WERI-Rb-1 (cell line): ENCODE results near the gene GATAD2A.

ENCODE experiments used
- DNase-seq: peaks from one replicate; pipeline ENCODE4 v3.0.0-alpha.2; 2020
- H3K27ac ChIP-seq: fragments of 250-450 bp; sonication (Bioruptor Pico); 2 replicates; pipeline ENCODE4 v1.5.1; 2020; ENCODE audit warnings: mild to moderate bottlenecking, moderate library complexity
- H3K27me3 ChIP-seq: fragments of 250-450 bp; sonication (Bioruptor Pico); 2 replicates; pipeline ENCODE4 v1.5.1; 2021; ENCODE audit warnings: mild to moderate bottlenecking, low read depth, moderate library complexity; ENCODE audit not compliant: insufficient read depth, severe bottlenecking
- H3K36me3 ChIP-seq: fragments of 250-450 bp; sonication (Bioruptor Pico); 2 replicates; pipeline ENCODE4 v1.5.1; 2020; ENCODE audit warnings: mild to moderate bottlenecking, moderate library complexity
- H3K4me3 ChIP-seq: 2 replicates; pipeline ENCODE4 v1.5.1; 2011; ENCODE audit warnings: low read depth, mild to moderate bottlenecking, control low read depth, low read length
- H3K9me3 ChIP-seq: fragments of 250-450 bp; sonication (Bioruptor Pico); 2 replicates; pipeline ENCODE4 v1.5.1; 2021; ENCODE audit warnings: mild to moderate bottlenecking, moderate library complexity; ENCODE audit not compliant: severe bottlenecking
- CTCF ChIP-seq: IDR thresholded peaks from 2 replicates; pipeline ENCODE4 v1.5.1; 2011; ENCODE audit warnings: low read depth, mild to moderate bottlenecking, control low read depth, inconsistent platforms, low read length

Gene GATAD2A

GRCh38 chr19:19490214-19490968, 84.9 kb downstream of the GATAD2A start:
- peaks cover 28% of the 10 kb centered on the region for H3K36me3 ChIP-seq
- H3K27ac ChIP-seq: no peak overlapping the region
- no peaks in the 10 kb centered on the region for H3K27me3 ChIP-seq
- TF ChIP-seq CTCF: peak; percentile 83
- peak; percentile 73 for DNase-seq
- H3K9me3 ChIP-seq: no peaks in the 10 kb centered on the region
- no peak overlapping the region for H3K4me3 ChIP-seq

DNA sequence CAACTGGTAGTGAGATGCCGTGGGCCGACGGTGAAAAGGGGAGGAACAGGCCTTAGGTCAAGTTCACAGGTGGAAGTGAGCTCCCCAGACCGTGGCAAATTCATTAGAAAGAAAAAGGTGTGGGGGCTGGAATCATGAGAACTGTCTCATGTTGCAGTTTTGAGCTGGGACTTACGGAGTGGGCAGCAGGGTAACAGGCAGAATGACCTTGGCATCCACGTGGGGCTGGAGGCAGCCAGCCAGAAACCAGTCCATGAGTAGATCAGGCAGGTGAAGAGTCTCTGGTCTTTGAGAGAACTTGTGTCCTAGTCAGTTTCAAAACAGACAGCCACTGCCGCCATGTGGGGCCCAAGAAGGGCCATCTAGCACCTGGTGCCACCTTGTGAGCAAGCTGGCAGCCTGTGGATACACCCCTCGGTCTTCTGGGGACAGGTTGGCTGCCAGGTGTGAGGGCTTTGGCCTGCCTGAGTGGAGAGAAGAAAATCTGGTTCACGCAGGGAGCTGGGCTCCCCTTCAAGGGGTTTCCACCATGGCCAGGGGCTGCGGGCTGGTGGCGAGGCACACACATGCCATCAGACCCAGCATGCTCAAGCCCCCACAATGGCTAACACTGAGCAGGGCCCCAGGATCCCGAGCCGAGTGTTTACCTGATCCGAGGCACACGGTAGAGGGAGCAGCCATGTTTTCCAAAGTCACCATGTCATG, 86.0 kb downstream of the GATAD2A start:
- Histone ChIP-seq H3K36me3 (peaks cover 35% of the 10 kb centered on the region), H3K4me3 (no peak overlapping the region), H3K9me3 (no peaks in the 10 kb centered on the region), H3K27me3 (no peaks in the 10 kb centered on the region), H3K27ac (no peak overlapping the region)
- no peak for TF ChIP-seq CTCF
- DNase-seq: no peak

DNA sequence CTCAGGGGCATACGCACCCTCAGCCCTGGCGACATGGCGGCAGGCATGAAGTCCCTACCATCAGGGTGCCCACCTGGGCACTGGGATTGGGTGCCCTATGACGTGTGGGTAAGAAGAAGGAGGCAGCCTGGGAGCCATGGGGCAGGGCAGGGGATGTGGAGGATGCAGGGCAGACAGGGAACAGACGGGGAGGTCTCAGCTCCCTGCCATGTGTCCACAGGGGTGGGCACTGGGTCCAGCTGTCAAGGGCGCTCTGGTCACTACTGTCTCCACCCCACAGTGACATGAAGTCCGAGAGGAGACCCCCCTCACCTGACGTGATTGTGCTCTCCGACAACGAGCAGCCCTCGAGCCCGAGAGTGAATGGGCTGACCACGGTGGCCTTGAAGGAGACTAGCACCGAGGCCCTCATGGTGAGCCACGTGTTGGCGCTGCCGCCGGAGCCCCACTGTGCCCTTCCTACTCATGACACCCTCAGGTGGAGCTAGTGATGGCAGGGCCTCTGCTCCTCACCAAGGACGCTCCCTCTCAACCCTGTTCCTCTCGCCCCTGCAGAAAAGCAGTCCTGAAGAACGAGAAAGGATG, 86.6 kb downstream of the GATAD2A start:
- Histone ChIP-seq H3K27ac (no peak overlapping the region), H3K36me3 (peaks cover 40% of the 10 kb centered on the region), H3K27me3 (no peaks in the 10 kb centered on the region), H3K9me3 (no peaks in the 10 kb centered on the region), H3K4me3 (no peak overlapping the region)
- DNase-seq: no peak
- TF ChIP-seq CTCF: no peak

- DNase-seq: no peak
- Histone ChIP-seq H3K27me3 (no peaks in the 10 kb centered on the region), H3K4me3 (no peak overlapping the region), H3K36me3 (peaks cover 59% of the 10 kb centered on the region), H3K9me3 (no peaks in the 10 kb centered on the region), H3K27ac (no peak overlapping the region)
- no peak for TF ChIP-seq CTCF
These were observed 88.5 kb downstream of the GATAD2A start for GRCh38 chr19:19493841-19494546.

DNA sequence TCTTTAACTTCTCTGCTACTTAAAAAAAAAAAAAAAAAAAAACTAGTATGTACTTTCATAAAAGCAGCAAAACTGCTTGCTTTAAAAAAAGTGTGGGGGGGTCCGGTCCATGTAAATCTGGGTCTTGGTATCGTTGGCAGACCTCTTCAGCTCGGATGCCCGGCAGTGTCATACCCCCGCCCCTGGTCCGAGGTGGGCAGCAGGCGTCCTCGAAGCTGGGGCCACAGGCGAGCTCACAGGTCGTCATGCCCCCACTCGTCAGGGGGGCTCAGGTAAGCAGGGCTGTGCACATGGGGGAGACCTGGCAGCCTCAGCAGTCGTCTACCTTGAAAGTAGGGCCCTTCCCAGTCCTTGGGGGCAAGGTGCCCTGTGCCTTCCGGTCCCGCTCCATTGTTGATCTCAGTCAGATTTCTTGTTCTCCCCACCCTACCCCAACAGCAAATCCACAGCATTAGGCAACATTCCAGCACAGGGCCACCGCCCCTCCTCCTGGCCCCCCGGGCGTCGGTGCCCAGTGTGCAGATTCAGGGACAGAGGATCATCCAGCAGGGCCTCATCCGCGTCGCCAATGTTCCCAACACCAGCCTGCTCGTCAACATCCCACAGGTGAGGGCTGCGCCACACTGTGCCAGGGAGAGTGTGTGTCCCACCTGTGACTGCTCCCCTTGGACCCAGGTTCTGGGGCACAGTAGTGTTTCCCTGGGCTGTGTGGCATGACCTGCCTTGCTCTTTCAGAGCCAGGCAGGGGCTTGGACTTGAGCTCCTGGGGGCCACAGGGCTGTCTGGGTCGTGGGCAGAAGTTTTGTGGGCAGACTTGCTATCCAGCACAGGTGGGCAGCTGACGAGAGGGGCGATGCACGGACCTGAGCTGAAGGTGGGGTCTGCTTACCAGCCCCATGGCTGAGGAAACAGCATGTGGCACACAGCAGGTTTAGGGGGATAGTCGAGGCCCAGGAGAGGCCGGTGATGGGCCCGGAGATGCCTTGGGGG, 90.4 kb downstream of the GATAD2A start:
- no peak for TF ChIP-seq CTCF
- no peaks in the 10 kb centered on the region for H3K27me3 ChIP-seq

More for the DNA sequence above, 90.4 kb downstream of the GATAD2A start:
- Histone ChIP-seq H3K36me3 (peaks cover 73% of the 10 kb centered on the region), H3K4me3 (no peak overlapping the region), H3K27ac (no peak overlapping the region), H3K9me3 (no peaks in the 10 kb centered on the region)
- no peak for DNase-seq
